Karpas-422 (cell line): ENCODE data around the gene PRKCQ. TPM values are rescaled to one million over a fixed set of nuclear protein-coding genes. Genes with fewer than 3 reads are reported as not detected.

Experiments
- DNase-seq: peaks from one replicate; pipeline ENCODE4 v3.0.0-alpha.2; 2015
- H2AFZ ChIP-seq: fragments of 200-600 bp; sonication (generic); 2 replicates; pipeline ENCODE4 v1.6.1; 2014; ENCODE audit warnings: antibody characterized with exemption, low read length, mixed read lengths
- H3K27ac ChIP-seq: fragments of 200-600 bp; sonication (generic); 2 replicates; pipeline ENCODE4 v1.5.1; 2014; ENCODE audit warnings: mild to moderate bottlenecking, low read length, moderate library complexity
- H3K27me3 ChIP-seq: fragments of 200-600 bp; sonication (generic); 2 replicates; pipeline ENCODE4 v1.6.1; 2014; ENCODE audit warnings: low read length, mixed read lengths
- H3K36me3 ChIP-seq: fragments of 200-600 bp; sonication (generic); 2 replicates; pipeline ENCODE4 v1.6.1; 2014; ENCODE audit warnings: low read length, mixed read lengths; ENCODE audit not compliant: insufficient read depth
- H3K4me1 ChIP-seq: fragments of 200-600 bp; sonication (generic); 2 replicates; pipeline ENCODE4 v1.6.1; 2014; ENCODE audit warnings: mild to moderate bottlenecking, low read length, mixed read lengths
- H3K4me2 ChIP-seq: fragments of 200-600 bp; sonication (generic); 2 replicates; pipeline ENCODE4 v1.6.1; 2014; ENCODE audit warnings: low read length, low read depth, mild to moderate bottlenecking; ENCODE audit not compliant: poor library complexity, severe bottlenecking
- H3K4me3 ChIP-seq: fragments of 200-600 bp; sonication (generic); 2 replicates; pipeline ENCODE4 v1.5.1; 2014; ENCODE audit warnings: mild to moderate bottlenecking, antibody characterized with exemption, low read length, mixed read lengths
- H3K79me2 ChIP-seq: fragments of 200-600 bp; sonication (generic); 2 replicates; pipeline ENCODE4 v1.6.1; 2014; ENCODE audit warnings: mild to moderate bottlenecking, low read length, mixed read lengths
- H3K9ac ChIP-seq: fragments of 200-600 bp; sonication (generic); 2 replicates; pipeline ENCODE4 v1.6.0; 2014; ENCODE audit warnings: low read length
- H3K9me2 ChIP-seq: fragments of 200-600 bp; sonication (generic), shearing (Covaris generic); replicated peaks from 2 replicates; pipeline ENCODE4 v1.6.0; 2014; ENCODE audit warnings: mild to moderate bottlenecking, low read length, moderate library complexity; ENCODE audit not compliant: insufficient read depth
- H3K9me3 ChIP-seq: fragments of 300-700, 200-600 bp; sonication (generic); 2 replicates; pipeline ENCODE4 v1.6.1; 2014; ENCODE audit warnings: low read length, mixed read lengths
- H4K20me1 ChIP-seq: fragments of 200-600 bp; sonication (generic); 2 replicates; pipeline ENCODE4 v1.6.1; 2014; ENCODE audit warnings: mild to moderate bottlenecking, antibody characterized with exemption, low read length, low read depth; ENCODE audit not compliant: insufficient read depth
- total RNA-seq: library from RNA; depleted of rRNA; stranded (reverse); fragments of >200 nt; shearing (Covaris generic); gene quantifications from 2 replicates; pipeline ENCODE4 v1.2.3, GENCODE V29; 2014; ENCODE audit warnings: low replicate concordance

The PRKCQ gene
- total RNA-seq, 1 experiment from 2014 or later = not detected

DNA sequence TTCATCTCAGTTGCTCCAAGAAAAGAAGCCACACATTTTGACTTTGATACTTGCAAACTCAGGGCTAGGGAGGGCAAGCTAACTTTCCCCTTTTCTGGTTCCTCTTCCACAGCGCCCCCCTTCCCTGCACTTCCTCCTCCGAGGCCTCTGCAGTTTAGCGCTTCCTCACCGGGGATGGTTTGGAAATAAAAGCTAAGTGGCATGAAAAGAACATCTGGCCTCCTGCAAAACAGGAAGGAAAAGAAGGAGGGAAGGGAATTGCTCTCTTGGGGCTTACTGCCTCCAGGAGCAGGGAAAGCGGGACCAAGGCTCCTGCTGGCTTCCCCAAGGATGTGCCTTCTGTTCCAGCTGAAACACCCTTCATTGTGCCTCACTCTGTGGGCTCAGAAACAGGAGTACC lies 42.3 kb downstream of the PRKCQ start:
- H3K4me2 ChIP-seq = no peak overlapping the region
- H4K20me1 ChIP-seq = no peaks in the 10 kb centered on the region
- no peak for DNase-seq
- H3K4me1 ChIP-seq = no peaks in the 10 kb centered on the region
- H3K27ac ChIP-seq = no peak overlapping the region
- no peaks in the 10 kb centered on the region for H3K9me2 ChIP-seq
- H3K9me3 ChIP-seq = no peaks in the 10 kb centered on the region
- H3K36me3 ChIP-seq = no peaks in the 10 kb centered on the region
- H3K9ac ChIP-seq = no peak overlapping the region
- no peaks in the 10 kb centered on the region for H3K27me3 ChIP-seq
- no peak overlapping the region for H2AFZ ChIP-seq
- no peak overlapping the region for H3K4me3 ChIP-seq
- H3K79me2 ChIP-seq = no peaks in the 10 kb centered on the region

GRCh38 chr10:6536102-6536501 lies 44.0 kb downstream of the PRKCQ start:
- no peaks in the 10 kb centered on the region for H3K36me3 ChIP-seq
- H3K9me3 ChIP-seq = no peaks in the 10 kb centered on the region
- H4K20me1 ChIP-seq = no peaks in the 10 kb centered on the region
- H3K4me2 ChIP-seq = no peak overlapping the region
- H3K4me3 ChIP-seq = no peak overlapping the region
- H3K4me1 ChIP-seq = no peaks in the 10 kb centered on the region
- H3K27ac ChIP-seq = no peak overlapping the region
- no peaks in the 10 kb centered on the region for H3K79me2 ChIP-seq
- no peaks in the 10 kb centered on the region for H3K9me2 ChIP-seq
- no peak overlapping the region for H3K9ac ChIP-seq
- H3K27me3 ChIP-seq = no peaks in the 10 kb centered on the region
- H2AFZ ChIP-seq = no peak overlapping the region
- DNase-seq = no peak

DNA sequence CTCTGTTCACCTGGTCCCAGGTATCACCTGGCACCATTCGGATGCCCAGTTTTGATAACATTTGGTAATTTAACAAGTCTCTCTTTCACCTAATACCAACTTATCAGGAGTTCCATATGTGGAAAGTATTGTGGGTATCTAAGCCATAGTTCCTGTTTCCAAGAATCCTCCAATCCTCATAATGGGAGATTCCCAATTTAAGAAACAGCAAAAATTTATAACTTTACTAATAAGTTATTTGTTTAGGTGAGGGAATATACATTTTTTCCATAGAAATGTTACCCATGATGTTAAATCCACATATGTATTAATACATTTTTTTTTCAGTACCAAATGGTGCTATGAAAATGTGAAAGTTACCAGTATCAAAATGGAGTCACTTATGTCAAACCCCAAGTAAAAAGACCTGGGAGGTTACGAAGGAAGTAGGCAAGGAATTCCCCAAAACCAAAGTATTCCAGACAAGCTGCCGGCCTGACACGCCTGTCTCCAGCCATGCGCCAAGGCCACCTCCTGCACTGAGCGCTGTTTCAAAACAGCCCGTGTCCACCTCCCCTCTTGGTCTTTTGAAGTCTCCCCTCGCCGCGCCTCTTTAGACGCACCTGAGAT lies 44.8 kb downstream of the PRKCQ start:
- Histone ChIP-seq H3K9ac (no peak overlapping the region), H3K79me2 (no peaks in the 10 kb centered on the region), H2AFZ (no peak overlapping the region), H3K4me3 (no peak overlapping the region), H3K36me3 (no peaks in the 10 kb centered on the region), H3K27ac (no peak overlapping the region), H4K20me1 (no peaks in the 10 kb centered on the region), H3K4me1 (no peaks in the 10 kb centered on the region), H3K9me2 (no peaks in the 10 kb centered on the region), H3K9me3 (no peaks in the 10 kb centered on the region), H3K27me3 (no peaks in the 10 kb centered on the region), H3K4me2 (no peak overlapping the region)
- no peak for DNase-seq

- no peak overlapping the region for H3K9ac ChIP-seq
- H3K4me1 ChIP-seq = no peaks in the 10 kb centered on the region
- DNase-seq = no peak
- no peak overlapping the region for H3K4me3 ChIP-seq
- no peaks in the 10 kb centered on the region for H3K9me3 ChIP-seq
- H3K4me2 ChIP-seq = no peak overlapping the region
- H2AFZ ChIP-seq = no peak overlapping the region
- H3K27me3 ChIP-seq = no peaks in the 10 kb centered on the region
- H3K27ac ChIP-seq = no peak overlapping the region
- no peaks in the 10 kb centered on the region for H3K36me3 ChIP-seq
- no peaks in the 10 kb centered on the region for H3K9me2 ChIP-seq
- H4K20me1 ChIP-seq = no peaks in the 10 kb centered on the region
- H3K79me2 ChIP-seq = no peaks in the 10 kb centered on the region
These were observed 47.8 kb downstream of the PRKCQ start for GRCh38 chr10:6532321-6532720.

DNA sequence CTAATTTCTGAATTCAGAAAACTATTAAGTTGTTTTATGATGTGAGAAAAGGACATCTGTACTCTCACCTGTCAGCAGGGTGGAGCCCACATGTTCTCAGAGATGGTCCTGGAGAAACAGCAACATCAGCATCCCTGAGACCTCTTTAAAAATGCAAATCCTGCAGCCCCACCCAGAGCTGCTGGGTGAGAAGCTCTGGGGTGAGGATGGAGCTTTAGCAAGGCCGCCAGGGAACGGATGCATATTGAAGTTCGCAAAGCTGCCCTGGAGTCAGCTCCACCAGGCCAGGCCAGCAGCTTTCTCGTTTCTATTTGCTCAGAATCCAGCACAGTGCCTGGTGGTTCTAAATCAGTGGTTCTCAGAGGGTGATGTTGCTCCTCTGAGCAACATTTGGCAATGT lies 49.1 kb downstream of the PRKCQ start:
- Histone ChIP-seq H3K9me3 (no peaks in the 10 kb centered on the region), H3K36me3 (no peaks in the 10 kb centered on the region), H4K20me1 (no peaks in the 10 kb centered on the region), H3K79me2 (no peaks in the 10 kb centered on the region), H3K9me2 (no peaks in the 10 kb centered on the region), H2AFZ (no peak overlapping the region), H3K27ac (no peak overlapping the region), H3K4me3 (no peak overlapping the region), H3K4me2 (no peak overlapping the region), H3K9ac (no peak overlapping the region), H3K27me3 (no peaks in the 10 kb centered on the region), H3K4me1 (no peaks in the 10 kb centered on the region)
- no peak for DNase-seq

- no peak overlapping the region for H3K4me3 ChIP-seq
These were observed 49.8 kb downstream of the PRKCQ start for GRCh38 chr10:6530211-6530840.

DNA sequence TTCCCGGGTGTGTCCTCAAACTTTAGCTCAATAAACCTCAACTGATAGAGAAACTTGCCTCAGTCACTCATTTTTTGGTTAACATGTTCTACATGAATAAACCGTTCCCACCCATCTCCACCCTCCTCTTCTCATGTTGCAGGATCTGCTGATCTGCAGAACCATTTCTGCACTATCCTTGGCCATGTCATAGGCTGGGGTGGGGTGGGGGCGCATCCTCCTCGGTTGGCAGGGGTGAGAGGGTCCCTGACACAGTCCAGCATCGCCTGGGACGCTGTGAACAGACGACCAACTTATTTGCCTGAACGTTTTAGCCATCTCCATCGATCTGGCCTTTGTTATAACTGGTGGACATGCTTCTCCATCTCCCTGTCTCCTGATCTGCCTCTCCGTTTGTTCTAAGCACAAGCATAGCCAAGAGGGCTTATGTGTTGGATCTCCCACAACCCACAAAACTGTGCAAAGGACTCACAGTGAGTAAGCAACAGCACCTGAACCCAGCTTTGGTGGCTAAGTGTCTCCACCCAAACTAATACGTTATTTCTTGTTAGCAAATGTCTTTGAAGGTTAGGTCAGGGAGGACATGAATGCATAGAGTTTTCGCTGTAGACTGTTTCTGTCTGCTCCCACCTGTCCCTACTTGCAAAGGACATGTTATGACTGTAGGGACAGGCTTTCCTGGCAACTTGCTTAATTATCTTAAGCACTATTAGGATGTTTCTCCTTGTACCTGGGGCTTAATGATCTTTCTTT lies 51.7 kb downstream of the PRKCQ start:
- DNase-seq = no peak
- no peak overlapping the region for H3K4me2 ChIP-seq
- no peaks in the 10 kb centered on the region for H3K9me3 ChIP-seq
- H3K27me3 ChIP-seq = no peaks in the 10 kb centered on the region
- H3K36me3 ChIP-seq = no peaks in the 10 kb centered on the region
- no peaks in the 10 kb centered on the region for H4K20me1 ChIP-seq
- H3K9me2 ChIP-seq = no peaks in the 10 kb centered on the region
- H3K27ac ChIP-seq = no peak overlapping the region
- no peak overlapping the region for H3K9ac ChIP-seq
- H3K4me1 ChIP-seq = no peaks in the 10 kb centered on the region
- H2AFZ ChIP-seq = no peak overlapping the region
- H3K4me3 ChIP-seq = no peak overlapping the region
- no peaks in the 10 kb centered on the region for H3K79me2 ChIP-seq

More at GRCh38 chr10:6530211-6530840, 49.8 kb downstream of the PRKCQ start:
- no peak overlapping the region for H3K27ac ChIP-seq
- no peak overlapping the region for H2AFZ ChIP-seq
- H4K20me1 ChIP-seq = no peaks in the 10 kb centered on the region
- no peaks in the 10 kb centered on the region for H3K9me3 ChIP-seq
- no peaks in the 10 kb centered on the region for H3K9me2 ChIP-seq
- no peaks in the 10 kb centered on the region for H3K4me1 ChIP-seq
- no peaks in the 10 kb centered on the region for H3K36me3 ChIP-seq
- H3K79me2 ChIP-seq = no peaks in the 10 kb centered on the region
- no peaks in the 10 kb centered on the region for H3K27me3 ChIP-seq
- H3K9ac ChIP-seq = no peak overlapping the region
- H3K4me2 ChIP-seq = no peak overlapping the region
- no peak for DNase-seq

DNA sequence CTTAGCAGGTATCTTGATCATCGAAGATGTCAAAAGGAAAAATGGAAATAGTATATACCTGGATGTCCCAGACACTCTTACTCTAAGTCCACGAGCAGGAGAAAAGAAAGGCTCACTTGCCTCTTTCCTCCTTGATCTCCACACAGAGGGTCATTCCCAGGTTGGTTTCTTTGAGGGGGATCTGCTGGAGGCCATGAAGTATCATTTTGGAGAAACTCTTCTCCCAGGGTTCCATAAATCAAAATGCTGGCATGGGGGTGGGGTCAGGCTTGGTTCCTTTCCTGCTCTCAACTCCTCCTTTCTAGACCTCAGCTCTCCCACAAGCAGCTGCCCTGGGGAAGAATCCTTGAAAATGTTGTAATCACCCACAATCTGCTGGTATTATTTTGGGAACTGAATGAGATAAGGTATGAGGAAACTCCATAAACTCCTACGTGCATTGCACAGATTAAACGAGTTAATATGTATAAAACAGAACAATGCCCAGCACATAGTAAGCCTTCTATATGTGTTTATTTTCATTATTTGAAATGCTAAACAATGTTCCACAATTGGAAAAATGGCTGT lies 54.4 kb downstream of the PRKCQ start:
- H4K20me1 ChIP-seq = no peaks in the 10 kb centered on the region
- no peak overlapping the region for H3K9ac ChIP-seq
- H3K9me3 ChIP-seq = no peaks in the 10 kb centered on the region
- no peaks in the 10 kb centered on the region for H3K4me1 ChIP-seq
- no peak overlapping the region for H3K4me2 ChIP-seq
- no peak for DNase-seq
- no peak overlapping the region for H3K27ac ChIP-seq
- no peaks in the 10 kb centered on the region for H3K36me3 ChIP-seq
- H3K4me3 ChIP-seq = no peak overlapping the region
- H3K27me3 ChIP-seq = no peaks in the 10 kb centered on the region
- no peaks in the 10 kb centered on the region for H3K79me2 ChIP-seq
- no peaks in the 10 kb centered on the region for H3K9me2 ChIP-seq
- H2AFZ ChIP-seq = no peak overlapping the region
